Measurements from ENCODE around the gene EIF5. TPM values are rescaled to one million over a fixed set of nuclear protein-coding genes. Genes with fewer than 3 reads are reported as not detected.

Gene EIF5
- polyA plus RNA-seq, 4 donors: 80.5 to 218 (median 115) TPM

Other genes with a start within 250 kb of the EIF5 start
- gene EXOC3L4, start 239.5 kb upstream of the EIF5 start, polyA plus RNA-seq: 100 to 1,000 TPM in 1 of 4 donors, 10 to 100 TPM in 3; 26.1 to 110 (median 60.4) TPM
- 10 to 100 TPM in 3 of 4 donors, 1 to 10 TPM in 1; 7.2 to 42.9 (median 15.4) TPM for gene TNFAIP2, start 210.8 kb upstream of the EIF5 start, polyA plus RNA-seq
- gene MARK3, start 51.2 kb downstream of the EIF5 start, polyA plus RNA-seq: 10 to 100 TPM; 37.7 to 67.8 (median 60.6) TPM
- 100 to 1,000 TPM in 1 of 4 donors, 10 to 100 TPM in 3; 36.7 to 315 (median 72.7) TPM for gene CKB, start 188.6 kb downstream of the EIF5 start, polyA plus RNA-seq
- 10 to 100 TPM in 1 of 4 donors, 1 to 10 TPM in 3; 4.9 to 16.5 (median 7.7) TPM for gene TRMT61A, start 195.0 kb downstream of the EIF5 start, polyA plus RNA-seq
- 10 to 100 TPM in 3 of 4 donors, 1 to 10 TPM in 1; 8.5 to 21.8 (median 12.6) TPM for gene BAG5, start 228.4 kb downstream of the EIF5 start, polyA plus RNA-seq
- 10 to 100 TPM; 33.0 to 68.7 (median 50.2) TPM for gene COA8, start 228.7 kb downstream of the EIF5 start, polyA plus RNA-seq

Data from small intestine (tissue), 4 donors.